HCT116 (cell line): ENCODE results near the gene IPO13. TPM values are rescaled to one million over a fixed set of nuclear protein-coding genes. Genes with fewer than 3 reads are reported as not detected.

Experiments
- ATAC-seq: fragments of 200-7000 bp; cut with Tn5 transposase; 2 replicates; pipeline ENCODE4 v1.9.1; 2020; ENCODE audit warnings: mild to moderate bottlenecking, moderate library complexity
- BruUV-seq: library from RNA; stranded (reverse); fragments of 400-500 nt; replicated peaks from 2 replicates; lab custom pipeline; 2021; lab: Mats Ljungman, UMichigan
- CTCF ChIA-PET: fragments of 300-600 bp; sonication (Branson Sonifier 250); formaldehyde crosslinking; loops from one replicate; lab custom pipeline; 2021; ENCODE audit warnings: antibody characterized with exemption; lab: Charles Lee
- POLR2A ChIA-PET: fragments of 300-600, 350-600 bp; sonication (Branson Sonifier 250); formaldehyde crosslinking; loops from one replicate; lab custom pipeline; 2021; ENCODE audit warnings: antibody characterized with exemption; lab: Charles Lee
- RAD21 ChIA-PET, 2 experiments: fragments of 300-600 bp; sonication (Branson Sonifier 250); formaldehyde crosslinking; loops; one replicate each; lab custom pipeline; 2023; ENCODE audit warnings: low total read pairs in 2 of 2; ENCODE audit not compliant: uncharacterized antibody in 2 of 2, unreplicated experiment in 2 of 2, low non-redundant PET in 1 of 2; lab: Charles Lee
- DNase-seq: peaks from one replicate; pipeline ENCODE4 v3.0.0-alpha.2; 2010; ENCODE audit warnings: low read depth, low spot score
- H2AFZ ChIP-seq: fragments of 200-600 bp; shearing (Covaris generic), sonication (generic); 2 replicates; pipeline ENCODE4 v1.6.1; 2017; ENCODE audit warnings: low read depth, mixed run types, mixed read lengths, antibody characterized with exemption, low read length; ENCODE audit not compliant: poor library complexity, severe bottlenecking
- H3K27ac ChIP-seq: 2 replicates; pipeline ENCODE4 v1.5.1; 2012; ENCODE audit warnings: low read depth, low read length
- H3K27me3 ChIP-seq: fragments of 200-600 bp; sonication (generic); 2 replicates; pipeline ENCODE4 v1.6.1; 2016; ENCODE audit warnings: mixed run types, low read length, mixed read lengths; ENCODE audit not compliant: insufficient read depth
- H3K36me3 ChIP-seq, 2 experiments: fragments of 200-500 bp in 1 of 2; fragments of 200-600 bp in 1 of 2; sonication (Bioruptor generic) in 1 of 2; sonication (generic) in 1 of 2; 2 replicates each; pipeline versions ENCODE4 v1.5.1 to v1.6.1; 2014 to 2016; ENCODE audit warnings: low read length in 2 of 2, inconsistent platforms in 1 of 2, mixed read lengths in 1 of 2, mixed run types in 1 of 2; ENCODE audit not compliant: insufficient read depth in 2 of 2, control insufficient read depth in 1 of 2
- H3K4me1 ChIP-seq, 2 experiments: fragments of 200-600 bp in 1 of 2; sonication (generic) in 1 of 2; 2 replicates each; pipeline versions ENCODE4 v1.5.1 to v1.6.1; 2012 to 2017; ENCODE audit warnings: low read length in 2 of 2, inconsistent platforms in 1 of 2, mild to moderate bottlenecking in 1 of 2, mixed read lengths in 1 of 2, mixed run types in 1 of 2, moderate library complexity in 1 of 2; ENCODE audit not compliant: insufficient read depth in 2 of 2, control insufficient read depth in 1 of 2
- H3K4me2 ChIP-seq: fragments of 200-600 bp; sonication (generic); 2 replicates; pipeline ENCODE4 v1.6.1; 2017; ENCODE audit warnings: mixed run types, low read length, mixed read lengths
- H3K4me3 ChIP-seq, 2 experiments: fragments of 200-600 bp in 1 of 2; sonication (generic) in 1 of 2; replicated peaks in 1 of 2; 2 replicates each; pipeline ENCODE4 v1.5.1; 2011 to 2016; ENCODE audit warnings: low read length in 2 of 2, control low read depth in 1 of 2, low read depth in 1 of 2, mild to moderate bottlenecking in 1 of 2, mixed read lengths in 1 of 2, mixed run types in 1 of 2
- H3K79me2 ChIP-seq: fragments of 200-600 bp; sonication (generic); 2 replicates; pipeline ENCODE4 v1.6.1; 2017; ENCODE audit warnings: mild to moderate bottlenecking, mixed run types, low read length, moderate library complexity, mixed read lengths; ENCODE audit not compliant: insufficient read depth
- H3K9ac ChIP-seq: fragments of 200-600 bp; sonication (generic); 2 replicates; pipeline ENCODE4 v1.6.1; 2016; ENCODE audit warnings: low read length, mixed read lengths
- H3K9me2 ChIP-seq: fragments of 200-600 bp; sonication (generic), shearing (Covaris generic); 2 replicates; pipeline ENCODE4 v1.6.1; 2017; ENCODE audit warnings: mixed run types, mild to moderate bottlenecking, moderate library complexity; ENCODE audit not compliant: insufficient read depth
- H3K9me3 ChIP-seq, 2 experiments: fragments of 200-500 bp in 1 of 2; fragments of 200-600 bp in 1 of 2; sonication (Bioruptor generic) in 1 of 2; sonication (generic) in 1 of 2; 2 replicates each; pipeline ENCODE4 v1.6.1; 2014 to 2017; ENCODE audit warnings: low read length in 2 of 2, mixed read lengths in 2 of 2, inconsistent platforms in 1 of 2, low read depth in 1 of 2, mild to moderate bottlenecking in 1 of 2, mixed run types in 1 of 2, moderate library complexity in 1 of 2; ENCODE audit not compliant: control insufficient read depth in 1 of 2, insufficient read depth in 1 of 2
- H4K20me1 ChIP-seq: fragments of 200-600 bp; sonication (generic), shearing (Covaris generic); 2 replicates; pipeline ENCODE4 v1.6.1; 2017; ENCODE audit warnings: mixed run types, mild to moderate bottlenecking, moderate library complexity; ENCODE audit not compliant: insufficient read depth
- CBX3 ChIP-seq: IDR thresholded peaks from 2 replicates; pipeline ENCODE4 v1.6.1; 2012; ENCODE audit warnings: low read depth
- EGR1 ChIP-seq: IDR thresholded peaks from 2 replicates; pipeline ENCODE4 v1.6.1; 2012; ENCODE audit warnings: low read depth
- FOSL1 ChIP-seq: IDR thresholded peaks from 2 replicates; pipeline ENCODE4 v1.6.1; 2012; ENCODE audit warnings: low read depth
- JUND ChIP-seq: IDR thresholded peaks from 2 replicates; pipeline ENCODE4 v1.6.1; 2012
- MAX ChIP-seq: IDR thresholded peaks from 2 replicates; pipeline ENCODE4 v1.6.1; 2012
- POLR2A ChIP-seq: IDR thresholded peaks from 2 replicates; pipeline ENCODE4 v1.7.0; 2011; ENCODE audit warnings: borderline replicate concordance; ENCODE audit not compliant: insufficient read depth, insufficient read length; ENCODE audit errors: extremely low read depth
- POLR2AphosphoS5 ChIP-seq: IDR thresholded peaks from 2 replicates; pipeline ENCODE4 v1.6.1; 2011; ENCODE audit warnings: mild to moderate bottlenecking, low read depth, low read length, moderate library complexity
- RAD21 ChIP-seq: IDR thresholded peaks from 2 replicates; pipeline ENCODE4 v1.6.1; 2012; ENCODE audit warnings: low read depth, mild to moderate bottlenecking
- REST ChIP-seq: IDR thresholded peaks from 2 replicates; pipeline ENCODE4 v1.6.1; 2012; ENCODE audit warnings: low read depth
- SIN3A ChIP-seq: IDR thresholded peaks from 2 replicates; pipeline ENCODE4 v1.6.1; 2012; ENCODE audit warnings: low read depth
- SRF ChIP-seq: IDR thresholded peaks from 2 replicates; pipeline ENCODE4 v1.6.1; 2012; ENCODE audit warnings: low read depth
- TCF7L2 ChIP-seq: IDR thresholded peaks from 2 replicates; pipeline ENCODE4 v1.7.0; 2011; ENCODE audit warnings: borderline replicate concordance, inconsistent platforms; ENCODE audit not compliant: insufficient read depth, insufficient read length; ENCODE audit errors: extremely low read depth
- YY1 ChIP-seq: IDR thresholded peaks from 2 replicates; pipeline ENCODE4 v1.6.1; 2011; ENCODE audit warnings: low read length, low read depth, moderate library complexity, mild to moderate bottlenecking; ENCODE audit not compliant: insufficient replicate concordance; ENCODE audit errors: extremely low read depth
- ZFX ChIP-seq: fragments of 450-650 bp; IDR thresholded peaks from 2 replicates; pipeline ENCODE4 v1.6.1; 2017
- intact Hi-C: fragments of 100-400 bp; cut with micrococcal nuclease; formaldehyde crosslinking; loops from 2 replicates; pipeline ENCODE4 v1.10.0; 2022
- total RNA-seq: library from RNA; stranded (reverse); gene quantifications from one replicate; pipeline ENCODE4 v1.2.1, GENCODE V29; 2021; ENCODE audit not compliant: unreplicated experiment
- TF ChIP-seq, protein P1 (sequence below): IDR thresholded peaks from 2 replicates; pipeline ENCODE4 v1.6.1; 2012

IPO13 gene
- total RNA-seq, 1 experiment from 2014 or later: 18.7 TPM

DNA sequence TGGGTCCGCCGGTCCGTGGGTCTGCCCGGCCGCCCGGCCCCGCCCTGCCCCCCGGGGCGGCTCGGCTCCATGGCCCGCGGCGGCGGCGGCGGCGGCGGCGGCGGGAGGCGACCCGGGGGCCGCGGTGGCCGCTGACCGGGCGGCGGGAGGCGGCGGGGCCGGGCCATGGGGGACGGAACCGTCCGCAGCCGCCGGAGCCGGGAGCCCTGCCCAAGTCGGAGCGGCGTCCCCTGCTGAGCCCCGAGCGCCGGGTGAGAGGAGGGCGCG is 32.4 kb downstream of the IPO13 start:
- Histone ChIP-seq H3K9ac (peak overlapping the region; percentile 85), H3K4me1 (peaks cover 14 to 48% of the 10 kb centered on the region in 2 experiments; a peak in 3 of 4 replicates), H3K27ac (peak overlapping the region; percentile 81), H3K9me2 (no peaks in the 10 kb centered on the region), H3K4me3 (peak overlapping the region; percentile 71 to 81), H3K27me3 (no peaks in the 10 kb centered on the region), H3K4me2 (peak overlapping the region; percentile 87), H3K36me3 (peaks cover 6 to 38% of the 10 kb centered on the region in 2 experiments; a peak in 3 of 4 replicates), H4K20me1 (no peaks in the 10 kb centered on the region), H3K9me3 (no peaks in the 10 kb centered on the region), H2AFZ (no peak overlapping the region), H3K79me2 (peaks cover 80% of the 10 kb centered on the region)
- no TSS peak for BruUV-seq
- DNase-seq (no peak), ATAC-seq (peak; percentile 2)
- ChIA-PET POLR2A (no interaction called here), CTCF (interaction anchor here (1.6 kb wide), 1 partner anchor 216 kb away, joined by 3 read pairs; no protein-coding TSS in a partner anchor), RAD21 (no interaction called here)
- intact Hi-C loops: no loop called here
- TF ChIP-seq, protein P1, sequence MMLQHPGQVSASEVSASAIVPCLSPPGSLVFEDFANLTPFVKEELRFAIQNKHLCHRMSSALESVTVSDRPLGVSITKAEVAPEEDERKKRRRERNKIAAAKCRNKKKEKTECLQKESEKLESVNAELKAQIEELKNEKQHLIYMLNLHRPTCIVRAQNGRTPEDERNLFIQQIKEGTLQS: no peak
- no peak for TF ChIP-seq POLR2AphosphoS5
- no peak for TF ChIP-seq SIN3A
- no peak for TF ChIP-seq REST
- TF ChIP-seq SRF: no peak
- no peak for TF ChIP-seq YY1
- no peak for TF ChIP-seq CBX3
- TF ChIP-seq RAD21: no peak
- TF ChIP-seq TCF7L2: no peak
- no peak for TF ChIP-seq MAX
- TF ChIP-seq FOSL1: no peak
- TF ChIP-seq EGR1: no peak
- no peak for TF ChIP-seq POLR2A
- no peak for TF ChIP-seq ZFX
- TF ChIP-seq JUND: no peak
